ENCODE results near the gene CPED1.

GRCh38 chr7:121166916-121167315 is 178.4 kb downstream of the CPED1 start:
- TF ChIP-seq CTCF (conservative IDR thresholded peaks at IDR 0.05) (no peak), ZFX (IDR thresholded peaks at IDR 0.05) (no peak)

Data from C4-2B (cell line).